ENCODE data around the gene PLXDC1. TPM values are rescaled to one million over a fixed set of nuclear protein-coding genes. Genes with fewer than 3 reads are reported as not detected.

Gene PLXDC1
- total RNA-seq, 1 experiment from 2014 or later: not detected

- intact Hi-C loops (cut with micrococcal nuclease; ENCODE audit: unreplicated experiment): no loop called here
- in situ Hi-C loops (cut with HindIII; ENCODE audit: low pct_unique_long_range_greater_than_20kb, low sequenced_read_pairs): no loop called here
- ChIA-PET CTCF (no interaction called here), POLR2A (no interaction called here)
- H3K4me1 ChIP-seq (ENCODE audit: control insufficient read depth, insufficient read depth, low read length): no peaks in the 10 kb centered on the region
- no peaks in the 10 kb centered on the region for H3K9me3 ChIP-seq (ENCODE audit: control insufficient read depth, insufficient read depth, low read depth, low read length)
- DNase-seq (ENCODE audit: low read depth, low spot score) (no peak), ATAC-seq (no peak)
- TF ChIP-seq SIN3A (IDR thresholded peaks at IDR 0.05; ENCODE audit: borderline replicate concordance, insufficient read depth, low read depth, low read length) (no peak), TCF7L2 (IDR thresholded peaks at IDR 0.05; ENCODE audit: low read depth, low read length) (no peak), REST (IDR thresholded peaks at IDR 0.05; ENCODE audit: insufficient read depth in 1 of 2, low read depth in 2 of 2, low read length in 1 of 2) (no peak), POLR2AphosphoS5 (IDR thresholded peaks at IDR 0.05; ENCODE audit: low read depth, low read length) (no peak), CTCF (IDR thresholded peaks at IDR 0.05) (no peak)
- no peak overlapping the region for H3K27ac ChIP-seq (ENCODE audit: low read length)
- H3K36me3 ChIP-seq (ENCODE audit: control insufficient read depth, insufficient read depth, low read length): no peaks in the 10 kb centered on the region
- H3K4me3 ChIP-seq (ENCODE audit: low read depth in 2 of 2, low read length in 2 of 2): no peak overlapping the region
- no TSS peak for BruUV-seq (replicated peaks)
- H3K27me3 ChIP-seq (ENCODE audit: control insufficient read depth, insufficient read depth, low read length): no peaks in the 10 kb centered on the region
These were observed 135.0 kb downstream of the PLXDC1 start for GRCh38 chr17:39016193-39017153.

- no peak for ATAC-seq
- TF ChIP-seq TCF7L2 (IDR thresholded peaks at IDR 0.05; ENCODE audit: low read depth, low read length): no peak
- no peak for TF ChIP-seq CTCF (IDR thresholded peaks at IDR 0.05)
- no peak for TF ChIP-seq POLR2AphosphoS5 (IDR thresholded peaks at IDR 0.05; ENCODE audit: low read depth, low read length)
- TF ChIP-seq REST (IDR thresholded peaks at IDR 0.05; ENCODE audit: insufficient read depth in 1 of 2, low read depth in 2 of 2, low read length in 1 of 2): no peak
- no peak for TF ChIP-seq SIN3A (IDR thresholded peaks at IDR 0.05; ENCODE audit: borderline replicate concordance, insufficient read depth, low read depth, low read length)
- no TSS peak for BruUV-seq (replicated peaks)
- intact Hi-C loops (cut with micrococcal nuclease; ENCODE audit: unreplicated experiment): no loop called here
- Histone ChIP-seq H3K27ac (ENCODE audit: low read length) (no peak overlapping the region), H3K4me1 (ENCODE audit: control insufficient read depth, insufficient read depth, low read length) (no peaks in the 10 kb centered on the region), H3K9me3 (ENCODE audit: control insufficient read depth, insufficient read depth, low read depth, low read length) (no peaks in the 10 kb centered on the region), H3K36me3 (ENCODE audit: control insufficient read depth, insufficient read depth, low read length) (no peaks in the 10 kb centered on the region), H3K4me3 (ENCODE audit: low read depth in 2 of 2, low read length in 2 of 2) (no peak overlapping the region), H3K27me3 (ENCODE audit: control insufficient read depth, insufficient read depth, low read length) (no peaks in the 10 kb centered on the region)
- CTCF ChIA-PET: no interaction called here
- POLR2A ChIA-PET: no interaction called here
- no peak for DNase-seq (ENCODE audit: low read depth, low spot score)
- in situ Hi-C loops (cut with HindIII; ENCODE audit: low pct_unique_long_range_greater_than_20kb, low sequenced_read_pairs): no loop called here
These were observed 135.9 kb downstream of the PLXDC1 start for GRCh38 chr17:39015546-39015935.

Data from Panc1 (cell line).